ENCODE results near the gene PRR36. TPM values are rescaled to one million over a fixed set of nuclear protein-coding genes. Genes with fewer than 3 reads are reported as not detected.
A peak's percentile ranks its signal among the peaks of the same experiment; 100 is the strongest.

The PRR36 gene
- total RNA-seq, 1 experiment from 2014 or later: 12.9 TPM

- Histone ChIP-seq H3K27ac (no peak overlapping the region), H3K4me3 (peak overlapping the region; percentile 56; the same call in 1 of the 2 replicates), H3K4me2 (peak overlapping the region; percentile 72), H2AFZ (no peak overlapping the region), H4K20me1 (ENCODE audit: insufficient read depth) (no peaks in the 10 kb centered on the region), H3K27me3 (ENCODE audit: insufficient read depth, low read depth) (peaks cover 13% of the 10 kb centered on the region; the same call in 1 of the 2 replicates), H3K4me1 (replicated peaks; ENCODE audit: insufficient read depth) (peaks cover 22% of the 10 kb centered on the region), H3K36me3 (ENCODE audit: low read depth) (no peaks in the 10 kb centered on the region), H3F3A (ENCODE audit: insufficient read depth, low read depth) (peaks cover 25% of the 10 kb centered on the region), H3K9me2 (ENCODE audit: insufficient read depth) (no peaks in the 10 kb centered on the region), H3K79me2 (ENCODE audit: low read depth) (peaks cover 17% of the 10 kb centered on the region), H3K9me3 (ENCODE audit: insufficient read depth, low read depth) (no peaks in the 10 kb centered on the region)
- no peak for TF ChIP-seq EZH2 (IDR thresholded peaks at IDR 0.05; ENCODE audit: low read depth)
- TF ChIP-seq CTCF (conservative IDR thresholded peaks at IDR 0.05): no peak
- DNase-seq: no peak
- ChIA-PET POLR2A (ENCODE audit: unreplicated experiment) (no interaction called here), CTCF (no interaction called here)
- no TSS peak for BruUV-seq (replicated peaks)
- intact Hi-C loops (cut with micrococcal nuclease; ENCODE audit: unreplicated experiment): loop anchor here (2.0 kb wide), 1 partner anchor 42 kb away; no protein-coding TSS in a partner anchor
These were observed 43.4 kb downstream of the PRR36 start for GRCh38 chr19:7830823-7831222.

- intact Hi-C loops (cut with micrococcal nuclease; ENCODE audit: unreplicated experiment): loop anchor here (2.0 kb wide), 1 partner anchor 42 kb away; no protein-coding TSS in a partner anchor
- H3K9me3 ChIP-seq (ENCODE audit: insufficient read depth, low read depth): no peaks in the 10 kb centered on the region
- peaks cover 12% of the 10 kb centered on the region for H3K79me2 ChIP-seq (ENCODE audit: low read depth)
- no peaks in the 10 kb centered on the region for H3K36me3 ChIP-seq (ENCODE audit: low read depth)
- H3K4me1 ChIP-seq (replicated peaks; ENCODE audit: insufficient read depth): peaks cover 22% of the 10 kb centered on the region
- H3K4me2 ChIP-seq: peak overlapping the region; percentile 72
- no peak for DNase-seq
- H3K4me3 ChIP-seq: peak overlapping the region; percentile 56; the same call in 1 of the 2 replicates
- H3K27me3 ChIP-seq (ENCODE audit: insufficient read depth, low read depth): peaks cover 13% of the 10 kb centered on the region; the same call in 1 of the 2 replicates
- H3F3A ChIP-seq (ENCODE audit: insufficient read depth, low read depth): peaks cover 25% of the 10 kb centered on the region
- POLR2A ChIA-PET (ENCODE audit: unreplicated experiment): no interaction called here
- H2AFZ ChIP-seq: no peak overlapping the region
- CTCF ChIA-PET: no interaction called here
- no peak overlapping the region for H3K27ac ChIP-seq
- BruUV-seq (replicated peaks): no TSS peak
- no peaks in the 10 kb centered on the region for H3K9me2 ChIP-seq (ENCODE audit: insufficient read depth)
- TF ChIP-seq CTCF (conservative IDR thresholded peaks at IDR 0.05) (no peak), EZH2 (IDR thresholded peaks at IDR 0.05; ENCODE audit: low read depth) (no peak)
- no peaks in the 10 kb centered on the region for H4K20me1 ChIP-seq (ENCODE audit: insufficient read depth)
These were observed 43.9 kb downstream of the PRR36 start for GRCh38 chr19:7830272-7830771.

- H3K27ac ChIP-seq: no peak within 1 kb of the TSS
These were observed 44.5 kb downstream of the PRR36 start, which contains the start of gene EVI5L for GRCh38 chr19:7829561-7830271. TSS of gene EVI5L (plus strand) at chr19:7830218. CDS start at chr19:7846543, 16,325 bp downstream.

More at GRCh38 chr19:7829561-7830271, 44.5 kb downstream of the PRR36 start, which contains the start of gene EVI5L:
- peak within 1 kb of the TSS; percentile 75 for H3K4me2 ChIP-seq
- no peaks in the 10 kb centered on the region for H4K20me1 ChIP-seq (ENCODE audit: insufficient read depth)
- no peaks in the 10 kb centered on the region for H3K9me2 ChIP-seq (ENCODE audit: insufficient read depth)
- intact Hi-C loops (cut with micrococcal nuclease; ENCODE audit: unreplicated experiment): loop anchor here (2.0 kb wide), 1 partner anchor 43 kb away; no protein-coding TSS in a partner anchor
- DNase-seq: peak; percentile 98 to 100
- H3F3A ChIP-seq (ENCODE audit: insufficient read depth, low read depth): peaks cover 25% of the 10 kb centered on the region
- H2AFZ ChIP-seq: peak within 1 kb of the TSS; percentile 69
- no peaks in the 10 kb centered on the region for H3K36me3 ChIP-seq (ENCODE audit: low read depth)
- no peaks in the 10 kb centered on the region for H3K9me3 ChIP-seq (ENCODE audit: insufficient read depth, low read depth)
- peaks cover 22% of the 10 kb centered on the region for H3K4me1 ChIP-seq (replicated peaks; ENCODE audit: insufficient read depth)
- ChIA-PET POLR2A (ENCODE audit: unreplicated experiment) (no interaction called here), CTCF (no interaction called here)
- no TSS peak for BruUV-seq (replicated peaks)
- peak within 1 kb of the TSS; percentile 56; the same call in 1 of the 2 replicates for H3K4me3 ChIP-seq
- TF ChIP-seq EZH2 (IDR thresholded peaks at IDR 0.05; ENCODE audit: low read depth): no peak
- no peak; the same call in 1 of the 2 replicates for TF ChIP-seq CTCF (conservative IDR thresholded peaks at IDR 0.05)
- peaks cover 13% of the 10 kb centered on the region; the same call in 1 of the 2 replicates for H3K27me3 ChIP-seq (ENCODE audit: insufficient read depth, low read depth)
- peaks cover 7% of the 10 kb centered on the region for H3K79me2 ChIP-seq (ENCODE audit: low read depth)
